KMS-11 (cell line): Measurements from ENCODE around the gene ZNF554.
A peak's percentile ranks its signal among the peaks of the same experiment; 100 is the strongest.

Experiments
- H2AFZ ChIP-seq: fragments of 200-600 bp; sonication (generic); 2 replicates; pipeline ENCODE4 v1.6.1; 2016; ENCODE audit warnings: antibody characterized with exemption, mixed run types, low read depth
- H3K27ac ChIP-seq: fragments of 200-600 bp; sonication (generic); 2 replicates; pipeline ENCODE4 v1.6.1; 2016; ENCODE audit warnings: mild to moderate bottlenecking, mixed run types
- H3K27me3 ChIP-seq: fragments of 200-600 bp; sonication (generic); 2 replicates; pipeline ENCODE4 v1.6.1; 2017; ENCODE audit warnings: mild to moderate bottlenecking, low read depth, mixed run types, moderate library complexity; ENCODE audit not compliant: insufficient read depth
- H3K36me3 ChIP-seq: fragments of 200-600 bp; sonication (generic); 2 replicates; pipeline ENCODE4 v1.6.1; 2017; ENCODE audit warnings: mild to moderate bottlenecking, mixed run types; ENCODE audit not compliant: insufficient read depth
- H3K4me1 ChIP-seq: fragments of 200-600 bp; sonication (generic); 2 replicates; pipeline ENCODE4 v1.6.1; 2016; ENCODE audit warnings: mild to moderate bottlenecking, low read depth, mixed run types; ENCODE audit not compliant: poor library complexity, severe bottlenecking
- H3K4me2 ChIP-seq: fragments of 200-600 bp; sonication (generic); 2 replicates; pipeline ENCODE4 v1.7.0; 2016; ENCODE audit warnings: mild to moderate bottlenecking, mixed run types
- H3K4me3 ChIP-seq: fragments of 200-600 bp; sonication (generic); IDR thresholded peaks from 2 replicates; pipeline ENCODE4 v1.6.1; 2017; ENCODE audit warnings: low read depth, low read length, mixed read lengths; ENCODE audit not compliant: insufficient read depth
- H3K79me2 ChIP-seq: fragments of 200-600 bp; sonication (generic); 2 replicates; pipeline ENCODE4 v1.6.1; 2016; ENCODE audit warnings: low read depth, mixed run types; ENCODE audit not compliant: insufficient read depth
- H3K9ac ChIP-seq: fragments of 200-600 bp; sonication (generic); 2 replicates; pipeline ENCODE4 v1.6.1; 2016; ENCODE audit warnings: mild to moderate bottlenecking, mixed run types
- H4K20me1 ChIP-seq: fragments of 200-600 bp; sonication (generic); 2 replicates; pipeline ENCODE4 v1.6.1; 2016; ENCODE audit warnings: mild to moderate bottlenecking, mixed run types; ENCODE audit not compliant: insufficient read depth
- CTCF ChIP-seq: fragments of 200-600 bp; sonication (generic); conservative IDR thresholded peaks from 2 replicates; pipeline ENCODE4 v1.6.1; 2017; ENCODE audit warnings: low read depth, mild to moderate bottlenecking, antibody characterized with exemption, low read length, moderate library complexity, mixed read lengths

ZNF554 gene

GRCh38 chr19:2819540-2820111 is at the start of gene ZNF554:
TSS of gene ZNF554 (plus strand) at chr19:2819868. CDS start at chr19:2820072, 204 bp downstream.
- H3K4me1 ChIP-seq, result peaks cover 3% of the 10 kb centered on the region
- peak within 1 kb of the TSS; percentile 71 for H3K4me2 ChIP-seq
- TF ChIP-seq CTCF, result peak; percentile 81
- no peak within 1 kb of the TSS for H3K27ac ChIP-seq
- H3K9ac ChIP-seq, result peak within 1 kb of the TSS; percentile 15; the same call in 1 of the 2 replicates
- no peaks in the 10 kb centered on the region for H4K20me1 ChIP-seq
- H3K36me3 ChIP-seq, result no peaks in the 10 kb centered on the region
- no peaks in the 10 kb centered on the region for H3K27me3 ChIP-seq
- H2AFZ ChIP-seq, result peak within 1 kb of the TSS; percentile 67
- H3K79me2 ChIP-seq, result no peaks in the 10 kb centered on the region
- H3K4me3 ChIP-seq, result no peak within 1 kb of the TSS

GRCh38 chr19:2770055-2771013 is 49.3 kb upstream of the ZNF554 start:
- no peaks in the 10 kb centered on the region for H3K4me1 ChIP-seq
- no peak overlapping the region for H3K27ac ChIP-seq
- no peaks in the 10 kb centered on the region; the same call in 1 of the 2 replicates for H3K36me3 ChIP-seq
- H3K27me3 ChIP-seq, result no peaks in the 10 kb centered on the region
- no peak overlapping the region for H3K4me2 ChIP-seq
- H3K4me3 ChIP-seq, result no peak overlapping the region
- H2AFZ ChIP-seq, result no peak overlapping the region
- TF ChIP-seq CTCF, result no peak
- H3K79me2 ChIP-seq, result peaks cover 43% of the 10 kb centered on the region
- H4K20me1 ChIP-seq, result no peaks in the 10 kb centered on the region; the same call in 1 of the 2 replicates
- no peak overlapping the region for H3K9ac ChIP-seq

GRCh38 chr19:2771786-2772674 is 47.6 kb upstream of the ZNF554 start:
- Histone ChIP-seq H3K4me1 (no peaks in the 10 kb centered on the region), H3K27me3 (no peaks in the 10 kb centered on the region), H2AFZ (no peak overlapping the region), H3K36me3 (no peaks in the 10 kb centered on the region), H3K4me2 (no peak overlapping the region), H3K9ac (no peak overlapping the region), H3K79me2 (peaks cover 60% of the 10 kb centered on the region), H3K4me3 (no peak overlapping the region), H3K27ac (no peak overlapping the region), H4K20me1 (no peaks in the 10 kb centered on the region; the same call in 1 of the 2 replicates)
- no peak for TF ChIP-seq CTCF

GRCh38 chr19:2774083-2774679 is 45.5 kb upstream of the ZNF554 start:
- Histone ChIP-seq H3K4me2 (no peak overlapping the region), H3K9ac (no peak overlapping the region), H2AFZ (no peak overlapping the region), H3K27ac (no peak overlapping the region), H3K36me3 (no peaks in the 10 kb centered on the region), H4K20me1 (no peaks in the 10 kb centered on the region; the same call in 1 of the 2 replicates), H3K4me3 (no peak overlapping the region), H3K4me1 (no peaks in the 10 kb centered on the region), H3K27me3 (no peaks in the 10 kb centered on the region), H3K79me2 (peaks cover 82% of the 10 kb centered on the region)
- no peak for TF ChIP-seq CTCF
